Epithelial cell of esophagus (primary cell): Measurements from ENCODE around the gene RUNX1.

ENCODE experiments used
- DNase-seq: peaks from one replicate; pipeline ENCODE4 v3.0.0; 2010; ENCODE audit warnings: low read depth
- H3K4me3 ChIP-seq: 2 replicates; pipeline ENCODE4 v1.5.1; 2011; ENCODE audit warnings: mild to moderate bottlenecking, low read length, control low read depth
- CTCF ChIP-seq: IDR thresholded peaks from 2 replicates; pipeline ENCODE4 v1.5.1; 2011; ENCODE audit warnings: low read depth, mild to moderate bottlenecking, low read length, control low read depth, inconsistent platforms; ENCODE audit not compliant: insufficient read depth; ENCODE audit errors: missing control alignments

RUNX1 gene

GRCh38 chr21:34885626-34886239 lies 163.4 kb downstream of the RUNX1 start:
- TF ChIP-seq CTCF = no peak
- no peak for DNase-seq
- H3K4me3 ChIP-seq = peak overlapping the region; percentile 78

- TF ChIP-seq CTCF = no peak
- DNase-seq = no peak
- peak overlapping the region; percentile 78 for H3K4me3 ChIP-seq
These were observed 164.0 kb downstream of the RUNX1 start for GRCh38 chr21:34885125-34885524.

- H3K4me3 ChIP-seq = peak overlapping the region; percentile 78
- no peak for TF ChIP-seq CTCF
- DNase-seq = no peak
These were observed 164.7 kb downstream of the RUNX1 start for GRCh38 chr21:34884346-34884929.

- H3K4me3 ChIP-seq = peak overlapping the region; percentile 78
- no peak for DNase-seq
- TF ChIP-seq CTCF = no peak
These were observed 165.4 kb downstream of the RUNX1 start for GRCh38 chr21:34883491-34884271.

- no peak for TF ChIP-seq CTCF
- peak overlapping the region; percentile 78 for H3K4me3 ChIP-seq
- DNase-seq = no peak
These were observed 166.4 kb downstream of the RUNX1 start for GRCh38 chr21:34882719-34883131.

GRCh38 chr21:34881839-34882371 lies 167.2 kb downstream of the RUNX1 start:
- peak overlapping the region; percentile 78 for H3K4me3 ChIP-seq
- peak; percentile 85 for DNase-seq
- TF ChIP-seq CTCF = no peak

- H3K4me3 ChIP-seq = peak overlapping the region; percentile 34
- TF ChIP-seq CTCF = no peak
- no peak for DNase-seq
These were observed 167.7 kb downstream of the RUNX1 start for GRCh38 chr21:34881421-34881820.
